HUDEP-2 (cell line): ENCODE results near the gene HMGCL.
"Not testable (repeated sequence)": the region's sequence is repeated elsewhere in the genome, so short reads cannot be mapped to it uniquely, and the experiment has no call there.

Source experiments
- DNase-seq, 76 experiments: peaks; one replicate each; lab custom pipeline; 2025; ENCODE audit not compliant: unreplicated experiment in 76 of 76; lab: John Stamatoyannopoulos, UW

Gene HMGCL

DNA sequence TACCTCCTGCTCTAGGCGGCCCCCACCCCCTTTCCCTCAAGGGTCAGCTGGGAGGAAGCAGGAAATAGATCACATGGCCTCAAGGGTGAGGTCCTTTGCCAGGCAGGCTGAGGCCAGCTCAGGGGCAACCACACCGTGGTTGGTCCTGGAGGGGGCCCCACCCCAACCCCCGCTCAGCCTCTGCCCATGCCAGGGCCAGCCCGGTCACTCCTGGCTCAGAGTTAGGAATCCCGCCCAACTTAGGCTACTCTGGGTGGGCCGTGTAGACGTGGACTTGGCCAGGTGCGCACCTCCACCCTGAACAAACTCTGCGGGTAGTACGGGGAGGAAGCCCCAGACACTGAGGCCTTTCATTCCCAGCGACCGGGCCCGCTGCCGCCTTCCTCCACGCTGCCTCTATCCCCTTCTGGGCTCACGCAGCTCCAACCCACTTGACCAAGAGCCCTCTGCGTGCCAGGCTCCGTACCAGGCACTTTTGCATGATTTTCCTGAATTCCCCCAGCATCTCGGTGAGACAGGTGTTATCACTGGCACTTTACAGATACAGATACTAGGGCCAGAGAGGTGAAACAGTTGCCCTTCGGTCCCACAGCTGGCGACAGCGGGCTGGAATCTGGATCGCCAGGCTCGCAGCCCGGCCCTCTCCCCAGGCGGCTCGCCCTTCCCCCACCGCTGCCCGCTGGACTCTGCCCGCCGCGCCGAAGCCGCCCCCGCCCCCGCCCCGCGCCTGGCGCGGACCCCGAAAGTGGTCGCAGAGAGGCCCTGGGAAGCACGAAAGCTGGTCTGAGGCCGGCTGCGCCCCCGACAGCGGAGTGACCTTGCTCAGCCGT lies 25.4 kb downstream of the HMGCL start:
- DNase-seq: peak in 67 of 76 experiments; percentile 20 to 91 (median 59)

DNA sequence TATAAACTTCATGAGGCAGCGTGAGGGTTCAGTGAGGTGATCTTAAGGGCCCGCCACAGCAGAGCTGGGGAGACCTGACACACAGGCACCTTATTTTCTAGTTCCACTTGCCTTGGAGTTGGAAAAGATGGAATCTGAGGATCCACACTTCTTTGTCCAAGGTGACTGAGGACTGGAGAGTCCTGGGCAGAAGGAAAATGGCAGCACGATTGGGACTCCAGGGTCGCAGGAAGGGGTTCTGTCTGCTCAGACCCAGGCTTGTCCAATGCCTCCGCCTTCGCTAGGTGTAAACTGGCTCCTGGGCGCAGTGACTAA lies 26.0 kb downstream of the HMGCL start:
- DNase-seq: no peak

- peak in 16 of 76 experiments; percentile 11 to 39 (median 20) for DNase-seq
These were observed 26.5 kb downstream of the HMGCL start for GRCh38 chr1:23798662-23799142.

- DNase-seq: no peak
These were observed 27.5 kb downstream of the HMGCL start for GRCh38 chr1:23797478-23798448.

DNA sequence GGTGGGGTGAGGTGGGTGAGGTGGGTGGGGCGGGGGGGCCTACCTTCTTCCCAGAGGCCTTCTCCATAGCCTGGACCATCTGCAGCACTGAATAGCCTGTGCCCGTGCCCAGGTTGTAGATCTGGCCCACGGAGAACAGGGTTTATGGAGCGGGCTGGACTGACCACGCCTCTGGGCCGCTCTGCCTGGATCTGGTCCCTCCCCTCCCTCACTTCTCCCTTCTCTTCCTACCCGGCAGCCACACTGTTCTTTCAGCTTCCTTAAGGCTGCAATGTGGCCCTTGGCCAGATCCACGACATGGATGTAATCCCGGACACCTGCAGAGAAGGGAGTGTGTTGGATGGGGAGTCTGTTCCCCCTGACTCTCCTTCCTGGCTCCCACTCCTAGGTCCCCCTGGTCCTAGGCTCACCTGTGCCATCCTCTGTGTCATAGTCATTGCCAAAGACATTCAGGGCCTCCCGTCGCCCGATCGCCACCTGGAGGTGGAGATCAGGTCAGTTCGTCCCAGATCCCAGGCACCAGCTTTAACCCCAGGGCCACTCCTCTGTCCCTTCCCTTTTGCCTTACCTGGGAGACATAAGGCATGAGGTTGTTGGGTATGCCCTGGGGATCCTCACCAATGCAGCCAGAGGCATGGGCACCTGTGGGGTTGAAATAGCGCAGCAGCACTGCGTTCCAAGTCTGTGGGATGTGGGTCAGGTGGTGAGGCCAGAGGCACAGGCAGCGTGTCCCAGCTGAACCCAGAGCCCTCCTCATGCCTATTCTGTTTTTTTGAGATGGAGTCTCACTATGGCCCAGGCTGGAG lies 28.6 kb downstream of the HMGCL start:
- no peak for DNase-seq

DNA sequence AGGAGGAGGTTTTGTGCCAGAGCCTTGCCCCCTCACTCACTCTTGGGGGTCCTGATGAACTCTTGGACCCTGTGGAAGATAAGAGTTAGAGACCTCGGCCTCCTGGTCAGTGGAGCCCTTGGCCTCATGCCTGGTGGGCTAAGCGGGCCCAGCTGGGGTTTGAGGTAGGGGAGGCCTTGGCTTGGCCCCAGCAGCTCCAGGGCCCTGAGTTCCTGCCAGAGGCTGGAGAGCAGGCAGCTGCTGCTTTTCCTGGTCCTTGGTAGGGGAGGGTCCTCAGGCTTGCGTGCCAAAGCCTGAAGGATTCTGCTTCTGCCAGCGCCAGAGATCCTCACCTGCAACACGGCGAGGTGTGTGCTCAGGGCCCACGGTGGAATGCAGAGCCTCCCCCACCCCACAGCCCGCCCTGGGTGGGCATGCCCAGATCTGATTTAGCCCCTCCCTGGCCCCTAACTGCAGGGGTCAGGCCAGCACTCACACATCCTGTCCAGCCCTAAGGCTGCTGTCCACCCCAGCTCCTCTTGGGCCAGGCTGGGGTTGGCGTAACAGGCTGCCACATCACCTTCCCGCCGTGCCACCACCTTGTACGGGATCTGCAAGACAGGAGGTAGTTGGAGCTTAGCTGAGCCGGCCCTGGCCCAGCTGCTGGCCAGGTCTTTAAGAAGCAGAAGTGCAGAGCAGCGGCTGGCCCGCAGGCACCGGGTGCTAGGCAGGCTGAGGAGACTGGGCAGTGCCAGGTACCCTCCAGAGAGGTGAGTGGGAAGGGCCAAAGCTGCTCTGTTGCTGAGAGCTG lies 29.4 kb downstream of the HMGCL start:
- no peak for DNase-seq

GRCh38 chr1:23794732-23795182 lies 30.5 kb downstream of the HMGCL start:
- not testable (repeated sequence) for DNase-seq

DNA sequence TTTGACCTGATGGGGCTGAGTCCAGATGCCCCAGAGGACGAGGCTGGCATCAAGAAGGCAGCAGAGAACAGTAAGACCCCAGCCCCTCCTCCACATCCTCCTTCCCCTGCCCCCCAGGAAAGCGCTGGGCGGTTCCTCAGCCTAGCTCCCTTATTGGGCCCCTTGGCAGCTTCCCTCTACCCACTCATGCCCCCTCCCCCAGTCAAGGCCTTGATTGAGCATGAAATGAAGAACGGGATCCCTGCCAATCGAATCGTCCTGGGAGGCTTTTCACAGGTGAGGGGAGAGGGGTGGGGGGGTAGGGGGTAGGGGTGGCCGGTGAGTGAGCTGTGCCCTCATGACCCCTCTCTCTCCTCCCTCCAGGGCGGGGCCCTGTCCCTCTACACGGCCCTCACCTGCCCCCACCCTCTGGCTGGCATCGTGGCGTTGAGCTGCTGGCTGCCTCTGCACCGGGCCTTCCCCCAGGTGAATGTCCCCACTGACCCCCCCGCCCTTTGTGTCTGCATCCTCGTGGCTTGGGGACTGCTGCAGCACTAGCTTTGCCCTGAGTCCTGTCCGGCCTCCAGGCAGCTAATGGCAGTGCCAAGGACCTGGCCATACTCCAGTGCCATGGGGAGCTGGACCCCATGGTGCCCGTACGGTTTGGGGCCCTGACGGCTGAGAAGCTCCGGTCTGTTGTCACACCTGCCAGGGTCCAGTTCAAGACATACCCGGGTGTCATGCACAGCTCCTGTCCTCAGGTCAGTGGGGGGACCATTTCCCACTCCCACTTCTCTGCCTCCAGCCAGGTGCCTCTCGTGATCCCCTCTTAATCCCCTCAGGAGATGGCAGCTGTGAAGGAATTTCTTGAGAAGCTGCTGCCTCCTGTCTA lies 31.1 kb downstream of the HMGCL start:
- DNase-seq: no peak

GRCh38 chr1:23793018-23793781 lies 32.0 kb downstream of the HMGCL start:
- peak in 73 of 76 experiments; percentile 24 to 92 (median 78) for DNase-seq

GRCh38 chr1:23792151-23792945 lies 32.9 kb downstream of the HMGCL start:
- DNase-seq: no peak

DNA sequence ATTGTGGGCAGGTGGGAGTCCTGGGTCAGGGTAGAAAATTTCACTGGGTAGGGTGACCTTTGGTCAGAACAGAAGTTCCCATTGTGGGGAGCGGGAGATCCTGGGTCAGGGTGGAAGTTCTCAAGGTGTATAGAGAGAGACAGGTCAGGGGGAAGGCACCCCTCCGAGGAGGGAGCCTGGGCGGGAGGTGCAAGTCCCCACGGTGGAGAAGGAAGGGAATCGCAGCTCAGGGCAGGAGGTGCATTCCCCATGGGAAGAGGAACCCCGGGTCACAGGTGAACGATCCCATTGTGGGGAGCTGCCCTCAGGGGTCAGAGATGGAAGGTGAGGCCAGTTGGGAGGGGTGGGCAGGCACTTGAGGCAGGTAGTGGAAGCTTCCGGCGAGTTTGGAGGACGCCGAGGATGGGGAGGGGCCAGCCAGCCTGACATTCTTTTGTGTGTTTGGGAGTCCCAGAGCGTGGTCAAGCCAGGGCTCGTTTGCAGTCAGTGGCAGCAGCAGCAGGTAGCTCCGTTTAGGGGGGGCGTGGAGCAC lies 33.6 kb downstream of the HMGCL start:
- DNase-seq: peak in 1 of 76 experiments; percentile 21

GRCh38 chr1:23790696-23791515 lies 34.3 kb downstream of the HMGCL start, which contains the start of gene LYPLA2:
Gene LYPLA2, plus strand, starts transcription at chr1:23791145. Its CDS starts 1,538 bp downstream, at chr1:23792683.
- peak in 73 of 76 experiments; percentile 38 to 90 (median 81) for DNase-seq

DNA sequence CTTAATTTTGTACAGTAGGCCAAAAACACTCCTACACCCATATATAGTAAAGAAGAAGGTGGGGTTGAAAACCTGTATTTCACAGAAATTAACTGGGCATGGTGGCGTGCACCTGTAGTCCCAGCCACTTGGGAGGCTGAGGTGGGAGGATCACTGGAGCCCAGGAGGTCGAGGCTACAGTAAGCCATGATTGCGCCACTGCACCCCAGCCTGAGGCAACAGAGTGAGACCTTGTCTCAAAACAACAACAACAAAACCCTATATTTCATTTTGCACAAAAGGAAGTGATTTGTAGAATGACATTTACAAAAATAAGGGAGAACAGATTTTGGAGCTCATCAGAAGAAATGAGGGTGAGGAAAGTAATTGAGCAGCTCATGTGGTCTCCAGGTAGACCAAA lies 36.5 kb downstream of the HMGCL start:
- DNase-seq: no peak

GRCh38 chr1:23787701-23788100 lies 37.5 kb downstream of the HMGCL start:
- DNase-seq: no peak

- DNase-seq: no peak
These were observed 40.4 kb downstream of the HMGCL start for GRCh38 chr1:23784846-23785245.

GRCh38 chr1:23783141-23783540 lies 42.1 kb downstream of the HMGCL start:
- DNase-seq: not testable (repeated sequence)
